ENCODE results near the gene OR4D10.

DNA sequence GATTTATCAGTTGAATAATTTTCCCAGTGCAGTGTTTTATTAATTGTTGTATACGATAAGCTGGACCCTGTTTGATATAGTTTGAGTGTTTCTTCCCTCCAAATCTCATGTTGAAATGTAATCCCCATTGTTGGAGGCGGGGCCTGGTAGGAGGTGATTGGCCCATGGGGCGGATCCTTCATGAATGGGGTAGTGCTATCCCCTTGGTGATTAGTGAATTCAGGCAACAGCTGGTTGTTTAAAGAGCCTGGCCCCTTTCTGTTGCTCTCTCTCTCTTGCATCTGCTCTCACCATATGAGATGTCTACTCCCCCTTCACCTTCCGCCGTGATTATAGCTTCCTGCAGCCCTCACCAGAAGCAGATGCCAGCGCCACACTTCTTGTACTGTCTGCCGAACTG lies 35.3 kb upstream of the OR4D10 start:
- TF ChIP-seq CTCF (IDR thresholded peaks at IDR 0.05) (no peak), POLR2A (IDR thresholded peaks at IDR 0.05) (no peak)

All from right lobe of liver (tissue), 4 donors.